DND-41 (cell line): ENCODE measurements around the gene ENPP6.

Experiments used
- ATAC-seq: fragments of 200-7000 bp; cut with Tn5 transposase; 3 replicates; pipeline ENCODE4 v1.9.1; 2021; ENCODE audit warnings: low read depth; ENCODE audit not compliant: insufficient read depth
- DNase-seq: peaks from one replicate; pipeline ENCODE4 v3.0.0-alpha.2; 2020
- H2AFZ ChIP-seq: 2 replicates; pipeline ENCODE4 v1.6.0; 2012; ENCODE audit warnings: low read depth, low read length
- H3K27ac ChIP-seq: 2 replicates; pipeline ENCODE4 v1.5.1; 2012; ENCODE audit warnings: low read length, inconsistent platforms
- H3K27me3 ChIP-seq: fragments of 200-600 bp; sonication (generic); 2 replicates; pipeline ENCODE4 v1.6.0; 2012; ENCODE audit warnings: low read length, mild to moderate bottlenecking, inconsistent platforms; ENCODE audit not compliant: insufficient read depth, poor library complexity
- H3K36me3 ChIP-seq: 2 replicates; pipeline ENCODE4 v1.5.1; 2012; ENCODE audit warnings: low read length, inconsistent platforms; ENCODE audit not compliant: insufficient read depth
- H3K4me1 ChIP-seq: 2 replicates; pipeline ENCODE4 v1.5.1; 2012; ENCODE audit warnings: mild to moderate bottlenecking, low read length; ENCODE audit not compliant: insufficient read depth
- H3K4me2 ChIP-seq: 2 replicates; pipeline ENCODE4 v1.6.0; 2012; ENCODE audit warnings: mild to moderate bottlenecking, moderate library complexity, low read length, inconsistent platforms; ENCODE audit not compliant: insufficient read depth
- H3K4me3 ChIP-seq, 2 experiments: fragments of 200-600 bp in 1 of 2; shearing (Covaris generic) in 1 of 2; 2 replicates each; pipeline ENCODE4 v1.5.1; 2012 to 2016; ENCODE audit warnings: inconsistent platforms in 2 of 2, low read length in 2 of 2, mild to moderate bottlenecking in 2 of 2, low read depth in 1 of 2, moderate library complexity in 1 of 2
- H3K79me2 ChIP-seq: 2 replicates; pipeline ENCODE4 v1.6.0; 2012; ENCODE audit warnings: low read length, inconsistent platforms; ENCODE audit not compliant: insufficient read depth
- H3K9ac ChIP-seq: 2 replicates; pipeline ENCODE4 v1.6.0; 2012; ENCODE audit warnings: low read depth, mild to moderate bottlenecking, inconsistent platforms, low read length, moderate library complexity
- H3K9me3 ChIP-seq: 2 replicates; pipeline ENCODE4 v1.5.1; 2012; ENCODE audit warnings: low read length, moderate library complexity, mild to moderate bottlenecking, inconsistent platforms; ENCODE audit not compliant: insufficient read depth, severe bottlenecking
- H4K20me1 ChIP-seq: 2 replicates; pipeline ENCODE4 v1.6.0; 2012; ENCODE audit warnings: low read length; ENCODE audit not compliant: insufficient read depth
- EZH2 ChIP-seq: IDR thresholded peaks from 3 replicates; pipeline ENCODE4 v1.6.1; 2012; ENCODE audit warnings: borderline replicate concordance, low read depth, mild to moderate bottlenecking, moderate library complexity, low read length, inconsistent platforms; ENCODE audit not compliant: severe bottlenecking
- TF ChIP-seq, protein P1 (sequence below): IDR thresholded peaks from 2 replicates; pipeline ENCODE4 v1.5.1; 2012; ENCODE audit warnings: borderline replicate concordance, low read length, moderate library complexity, mild to moderate bottlenecking; ENCODE audit not compliant: poor library complexity, severe bottlenecking; ENCODE audit errors: extremely low read depth

Gene ENPP6

DNA sequence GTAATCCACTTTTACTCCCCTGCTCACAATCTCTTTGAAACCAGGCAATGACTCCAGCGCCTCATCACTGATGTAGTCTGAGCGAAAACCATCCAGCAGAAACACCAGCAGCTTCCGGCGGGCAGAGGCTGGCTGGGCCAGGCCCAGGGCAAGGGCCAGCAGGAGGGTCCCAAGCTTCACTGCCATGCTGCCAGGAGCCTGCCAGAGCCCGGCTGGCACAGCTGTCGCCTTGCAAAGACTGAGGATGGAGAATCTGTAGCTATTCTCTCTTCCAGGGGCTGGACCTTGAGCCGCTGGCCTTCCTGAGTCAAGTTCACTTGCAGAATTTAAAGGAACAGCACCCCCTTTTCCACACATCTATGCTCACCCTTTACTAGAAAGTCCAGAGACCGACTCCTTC is at the start of gene ENPP6:
ENPP6 (minus strand) TSS at position 240 of the 400 bp plus-strand sequence; CDS start at position 186, 54 bp downstream.
- Histone ChIP-seq H3K4me2 (no peak within 1 kb of the TSS), H3K36me3 (no peaks in the 10 kb centered on the region), H3K27ac (no peak within 1 kb of the TSS), H3K4me1 (no peaks in the 10 kb centered on the region), H3K9me3 (no peaks in the 10 kb centered on the region), H3K27me3 (peaks cover 6% of the 10 kb centered on the region), H3K4me3 (no peak within 1 kb of the TSS), H2AFZ (no peak within 1 kb of the TSS), H4K20me1 (no peaks in the 10 kb centered on the region), H3K79me2 (no peaks in the 10 kb centered on the region), H3K9ac (no peak within 1 kb of the TSS)
- DNase-seq = no peak
- ATAC-seq = no peak
- TF ChIP-seq, protein P1, sequence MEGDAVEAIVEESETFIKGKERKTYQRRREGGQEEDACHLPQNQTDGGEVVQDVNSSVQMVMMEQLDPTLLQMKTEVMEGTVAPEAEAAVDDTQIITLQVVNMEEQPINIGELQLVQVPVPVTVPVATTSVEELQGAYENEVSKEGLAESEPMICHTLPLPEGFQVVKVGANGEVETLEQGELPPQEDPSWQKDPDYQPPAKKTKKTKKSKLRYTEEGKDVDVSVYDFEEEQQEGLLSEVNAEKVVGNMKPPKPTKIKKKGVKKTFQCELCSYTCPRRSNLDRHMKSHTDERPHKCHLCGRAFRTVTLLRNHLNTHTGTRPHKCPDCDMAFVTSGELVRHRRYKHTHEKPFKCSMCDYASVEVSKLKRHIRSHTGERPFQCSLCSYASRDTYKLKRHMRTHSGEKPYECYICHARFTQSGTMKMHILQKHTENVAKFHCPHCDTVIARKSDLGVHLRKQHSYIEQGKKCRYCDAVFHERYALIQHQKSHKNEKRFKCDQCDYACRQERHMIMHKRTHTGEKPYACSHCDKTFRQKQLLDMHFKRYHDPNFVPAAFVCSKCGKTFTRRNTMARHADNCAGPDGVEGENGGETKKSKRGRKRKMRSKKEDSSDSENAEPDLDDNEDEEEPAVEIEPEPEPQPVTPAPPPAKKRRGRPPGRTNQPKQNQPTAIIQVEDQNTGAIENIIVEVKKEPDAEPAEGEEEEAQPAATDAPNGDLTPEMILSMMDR = no peak
- no peak for TF ChIP-seq EZH2

- peaks cover 6% of the 10 kb centered on the region for H3K4me1 ChIP-seq
- H3K79me2 ChIP-seq = no peaks in the 10 kb centered on the region
- H3K4me2 ChIP-seq = no peak overlapping the region
- H3K9me3 ChIP-seq = no peaks in the 10 kb centered on the region
- no peak overlapping the region for H3K4me3 ChIP-seq
- TF ChIP-seq, protein P1 = no peak
- TF ChIP-seq EZH2 = no peak
- H3K9ac ChIP-seq = no peak overlapping the region
- no peak overlapping the region for H2AFZ ChIP-seq
- H3K27ac ChIP-seq = no peak overlapping the region
- no peaks in the 10 kb centered on the region for H4K20me1 ChIP-seq
- peaks cover 11% of the 10 kb centered on the region for H3K27me3 ChIP-seq
- no peak for DNase-seq
- no peak for ATAC-seq
- no peaks in the 10 kb centered on the region for H3K36me3 ChIP-seq
These were observed 49.5 kb upstream of the ENPP6 start for GRCh38 chr4:184267206-184267608.

GRCh38 chr4:184265546-184266351 is 48.1 kb upstream of the ENPP6 start:
- no peak overlapping the region for H2AFZ ChIP-seq
- no peak overlapping the region for H3K27ac ChIP-seq
- TF ChIP-seq, protein P1 = no peak
- no peak for TF ChIP-seq EZH2
- H3K36me3 ChIP-seq = no peaks in the 10 kb centered on the region
- peaks cover 7% of the 10 kb centered on the region for H3K27me3 ChIP-seq
- no peak for ATAC-seq
- no peak for DNase-seq
- no peak overlapping the region for H3K9ac ChIP-seq
- no peaks in the 10 kb centered on the region for H3K79me2 ChIP-seq
- H3K4me1 ChIP-seq = peaks cover 6% of the 10 kb centered on the region
- no peaks in the 10 kb centered on the region for H4K20me1 ChIP-seq
- H3K4me3 ChIP-seq = no peak overlapping the region
- H3K9me3 ChIP-seq = no peaks in the 10 kb centered on the region
- no peak overlapping the region for H3K4me2 ChIP-seq
